Stimulated activated CD8-positive, alpha-beta memory T cell treated with anti-CD3 and anti-CD28 coated beads, Interleukin-15, amount 100 ng/mL, for 48 hours (primary cell): ENCODE measurements around the gene RIGI.
"Not testable (repeated sequence)": the region's sequence is repeated elsewhere in the genome, so short reads cannot be mapped to it uniquely, and the experiment has no call there.

ENCODE experiments used
- DNase-seq, 2 donors: peaks; one replicate each; pipeline ENCODE4 v3.0.0-alpha.2; 2020; ENCODE audit warnings: low read depth in 2 of 2

The RIGI gene

DNA sequence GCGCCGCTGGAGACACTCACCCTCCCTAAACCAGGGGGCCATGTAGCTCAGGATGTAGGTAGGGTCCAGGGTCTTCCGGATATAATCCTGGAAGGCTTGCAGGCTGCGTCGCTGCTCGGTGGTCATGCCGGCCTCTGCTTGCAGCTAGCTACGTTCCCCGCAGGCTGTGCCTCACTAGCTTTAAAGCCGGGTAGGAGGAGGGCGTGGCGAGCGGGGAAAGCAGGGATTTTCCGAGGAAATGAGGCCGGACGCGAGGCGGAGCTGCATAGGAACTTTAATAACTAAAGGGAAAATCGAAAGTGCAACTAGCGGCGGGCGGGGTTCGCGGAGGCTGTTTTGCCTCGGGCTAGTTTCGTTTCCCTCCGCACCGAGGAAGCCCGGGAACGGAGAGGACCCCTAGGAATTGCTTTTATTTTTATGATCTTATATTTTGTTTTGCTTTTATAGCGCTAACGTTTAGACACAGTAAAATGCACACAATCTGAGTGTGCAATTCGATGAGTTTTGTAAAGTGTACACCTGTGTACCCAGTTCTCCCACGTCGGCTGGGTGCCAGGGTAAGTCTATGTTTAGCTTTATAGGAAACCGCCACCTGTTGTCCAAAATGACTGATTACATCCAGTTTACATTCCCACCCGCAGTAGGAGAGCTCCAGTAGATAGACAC is at the start of gene RIGI:
Gene RIGI, minus strand, starts transcription at position 156 of the 666 bp plus-strand sequence. Its CDS starts 30 bp downstream, at position 126.
- peak; percentile 52 to 63 for DNase-seq

DNA sequence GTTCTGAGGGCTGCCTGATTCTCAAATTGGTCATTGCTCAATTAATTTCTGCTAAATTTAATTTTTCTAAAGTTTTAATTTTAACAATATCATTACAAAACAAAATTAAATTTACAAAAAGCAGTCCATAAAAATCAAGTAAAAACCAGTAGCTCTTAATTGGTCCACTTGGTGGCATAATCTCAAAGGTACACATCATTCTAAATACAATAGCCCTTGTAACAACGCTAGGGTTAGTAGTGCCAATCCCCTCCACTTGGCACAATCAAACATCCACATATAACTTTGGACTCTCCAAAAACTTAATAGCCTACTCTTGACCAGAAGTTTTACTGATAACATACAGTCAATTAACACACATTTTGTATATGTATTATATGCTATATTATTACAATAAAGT is 48.9 kb upstream of the RIGI start:
- DNase-seq: no peak

DNA sequence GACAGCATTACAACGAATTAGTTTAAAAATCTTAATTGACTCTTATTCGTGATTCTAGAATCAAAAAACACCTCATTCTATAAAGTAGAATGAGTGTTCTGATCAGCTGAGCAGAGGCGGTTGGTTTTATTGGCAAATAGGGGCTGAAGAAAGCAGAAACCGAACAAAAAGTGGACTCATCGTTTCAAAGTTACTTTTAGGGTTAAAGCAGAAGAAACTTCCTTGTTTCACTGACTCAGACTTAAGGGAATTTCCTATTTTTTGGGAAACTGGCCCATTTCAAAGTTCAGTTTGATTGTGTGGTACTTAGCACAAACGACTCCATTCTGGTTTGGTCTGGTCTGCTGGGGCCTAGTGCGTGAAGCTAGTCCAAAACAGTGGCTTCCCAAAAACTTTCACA is 47.8 kb upstream of the RIGI start:
- no peak for DNase-seq

DNA sequence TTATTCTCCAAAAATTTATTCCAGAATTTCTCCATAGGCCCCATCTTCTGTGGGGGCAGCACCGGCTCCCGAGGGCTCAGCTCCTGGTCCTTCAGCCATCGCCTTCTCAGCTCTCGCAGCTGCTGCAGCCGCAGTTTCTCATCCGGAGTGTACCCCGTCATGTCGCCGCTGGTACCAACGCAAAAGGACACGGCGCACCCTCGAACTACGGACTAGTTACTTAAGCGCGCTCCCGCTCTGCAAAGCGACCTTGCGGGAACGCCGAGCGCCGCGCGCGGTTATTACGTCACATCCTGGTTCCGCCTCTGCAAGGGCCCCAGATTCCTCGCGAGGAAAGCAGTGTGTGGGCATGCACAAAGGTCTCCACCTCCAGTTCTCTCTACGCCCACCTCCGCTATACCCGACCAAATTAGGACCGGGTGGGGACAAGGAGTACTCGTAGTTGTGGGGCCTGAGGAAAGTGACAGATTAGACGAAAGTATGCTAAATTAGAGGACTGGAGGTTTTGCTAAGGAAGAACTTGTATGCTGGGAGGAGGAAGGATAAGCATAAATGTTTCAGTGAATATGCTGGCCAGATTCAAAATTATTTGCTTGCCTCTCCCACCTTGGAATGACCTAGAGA is 47.0 kb upstream of the RIGI start, which contains the start of gene NDUFB6:
Gene NDUFB6, minus strand, starts transcription at position 260 of the 624 bp plus-strand sequence. Its CDS starts 99 bp downstream, at position 161.
- DNase-seq: peak; percentile 92

DNA sequence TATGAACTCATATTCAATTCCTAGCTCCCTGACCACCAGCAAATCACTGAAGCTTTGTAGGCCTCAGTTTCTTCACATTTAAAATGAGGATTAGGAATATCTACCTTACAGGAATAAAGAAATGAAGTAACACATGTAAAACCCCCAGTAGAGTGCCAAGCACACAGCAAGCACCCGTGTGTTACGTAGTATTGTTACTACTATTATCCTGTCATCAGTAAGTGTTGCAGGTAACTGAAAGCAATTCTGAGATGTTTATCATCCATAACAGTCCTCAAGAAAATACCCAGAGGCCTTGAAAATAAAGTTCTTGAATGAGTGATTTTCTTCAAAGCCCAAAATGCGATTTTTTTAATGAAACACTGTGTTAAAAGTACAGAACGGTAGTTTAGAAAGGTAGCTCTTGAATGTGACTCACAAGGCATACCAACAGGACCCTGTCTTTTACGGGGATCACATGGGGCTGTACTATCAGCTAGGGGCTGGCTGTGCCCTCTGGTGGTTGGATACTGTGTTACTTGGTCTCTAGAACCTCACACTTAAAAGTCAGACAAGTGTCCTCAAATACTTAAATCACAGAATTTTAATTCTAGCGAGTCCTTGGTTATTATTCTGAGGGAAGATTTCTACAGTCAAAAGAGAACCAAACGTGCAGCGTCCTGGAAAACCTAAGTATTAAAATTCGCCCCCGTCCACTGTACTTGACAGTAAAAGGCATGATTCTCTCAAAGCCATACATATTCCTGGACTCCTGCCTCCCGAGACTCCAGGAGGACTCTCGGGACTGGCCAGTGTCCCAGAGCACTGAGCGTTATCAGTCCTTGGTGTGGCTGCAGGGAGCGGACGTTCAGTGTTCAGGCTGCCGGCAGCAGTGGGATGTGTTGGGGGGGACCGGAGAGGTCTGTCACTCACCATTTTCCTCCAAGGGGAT is 46.2 kb upstream of the RIGI start:
- DNase-seq: peak; percentile 47 to 63

DNA sequence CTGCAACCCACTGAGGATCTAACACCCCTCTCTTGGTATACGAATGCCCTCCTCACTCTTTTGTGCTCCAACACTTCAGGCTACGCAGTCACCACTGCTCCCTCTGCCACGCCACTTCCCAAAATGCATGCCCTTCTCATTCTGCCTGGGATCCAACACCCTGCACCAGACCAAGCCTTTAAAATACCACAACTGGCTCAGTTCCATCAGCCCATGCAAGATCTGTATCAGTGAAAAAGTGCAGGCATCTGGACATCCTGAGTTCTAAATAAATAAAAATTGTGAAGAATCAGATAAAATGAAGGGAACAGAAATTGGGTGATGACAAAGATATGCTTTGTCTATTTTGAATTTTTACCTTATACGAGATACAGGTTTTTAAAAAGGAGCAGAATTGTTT is 44.3 kb upstream of the RIGI start:
- no peak for DNase-seq

DNA sequence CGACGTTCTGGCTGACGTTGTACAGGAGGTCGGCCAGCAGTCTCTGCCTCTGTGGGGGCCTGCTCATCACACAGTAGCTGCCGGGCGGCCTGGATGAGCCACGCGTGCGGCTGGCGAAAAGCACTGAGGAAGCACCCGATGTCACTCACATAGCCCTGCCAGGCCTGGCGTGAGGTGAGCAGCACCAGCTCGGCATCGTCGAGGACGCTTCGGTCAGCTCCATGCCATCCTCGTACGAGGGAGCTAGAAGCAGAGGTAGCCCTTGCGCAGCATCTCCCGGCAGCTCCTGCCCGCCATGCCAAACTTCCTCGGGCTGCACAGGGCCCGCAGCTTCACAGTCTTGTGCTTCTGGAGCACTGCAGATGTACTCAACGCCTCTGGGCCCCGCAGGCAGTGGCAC is 40.8 kb upstream of the RIGI start:
- DNase-seq: no peak

DNA sequence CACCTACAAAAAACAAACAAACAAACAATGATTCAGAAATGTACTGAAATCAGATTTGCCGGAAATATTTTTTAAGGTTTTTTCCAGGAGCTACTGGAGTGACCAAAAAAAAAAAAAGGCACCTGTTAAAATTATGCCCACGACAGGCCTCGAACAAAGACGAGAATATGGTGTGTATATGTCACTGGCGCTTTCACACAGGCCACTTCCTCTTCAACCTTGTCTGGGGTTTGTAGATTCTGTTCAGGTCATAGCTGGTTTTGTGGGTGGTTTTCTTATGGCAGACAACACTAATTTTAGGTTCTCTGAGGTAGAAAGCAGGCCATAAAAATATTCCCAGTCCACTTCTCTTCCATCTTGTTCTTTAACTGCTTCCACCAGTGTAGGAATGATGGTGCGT is 40.0 kb upstream of the RIGI start:
- DNase-seq: no peak

DNA sequence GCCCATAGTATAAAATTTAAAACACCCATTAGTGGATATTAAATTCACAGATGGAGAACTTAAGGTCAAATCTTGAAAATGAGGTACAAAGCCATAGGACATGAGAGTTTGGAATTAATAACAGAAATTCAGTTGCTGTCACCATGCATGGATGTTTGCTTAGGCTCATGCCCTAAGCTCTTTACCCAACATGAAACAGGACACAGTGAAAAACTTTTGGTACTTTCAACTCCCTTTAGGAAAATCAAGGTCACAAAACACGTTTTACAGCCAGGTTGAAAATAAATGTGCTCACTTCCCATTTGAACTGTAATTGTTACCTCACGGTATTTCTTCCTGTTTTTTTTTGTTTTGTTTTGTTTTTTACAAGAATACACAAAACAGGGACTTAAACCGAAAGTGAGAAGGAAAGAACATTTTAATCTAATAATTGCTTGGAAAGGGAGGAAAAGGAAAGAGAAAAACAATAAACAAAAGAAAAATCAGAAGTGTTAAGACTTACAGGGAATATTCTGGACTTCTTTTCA is 32.5 kb upstream of the RIGI start:
- no peak for DNase-seq

DNA sequence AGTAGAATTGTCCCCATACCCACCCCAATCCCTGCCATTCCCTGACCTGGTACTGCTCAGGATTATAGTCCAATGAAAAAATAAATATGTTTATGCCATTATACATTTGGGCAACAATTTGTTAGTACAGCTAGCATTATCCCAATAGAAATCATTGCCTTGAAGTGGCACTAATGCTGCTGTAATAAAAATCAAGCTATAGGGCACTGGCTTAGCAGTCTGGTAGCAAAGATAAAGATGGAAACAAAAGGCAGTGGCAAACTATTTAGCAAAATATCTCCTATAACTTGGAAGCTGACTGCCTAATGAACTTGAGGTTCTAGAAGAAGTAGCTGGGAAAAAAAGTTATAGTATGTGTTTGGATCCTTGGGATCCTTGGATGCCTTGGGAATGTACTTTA is 28.6 kb upstream of the RIGI start:
- no peak for DNase-seq

DNA sequence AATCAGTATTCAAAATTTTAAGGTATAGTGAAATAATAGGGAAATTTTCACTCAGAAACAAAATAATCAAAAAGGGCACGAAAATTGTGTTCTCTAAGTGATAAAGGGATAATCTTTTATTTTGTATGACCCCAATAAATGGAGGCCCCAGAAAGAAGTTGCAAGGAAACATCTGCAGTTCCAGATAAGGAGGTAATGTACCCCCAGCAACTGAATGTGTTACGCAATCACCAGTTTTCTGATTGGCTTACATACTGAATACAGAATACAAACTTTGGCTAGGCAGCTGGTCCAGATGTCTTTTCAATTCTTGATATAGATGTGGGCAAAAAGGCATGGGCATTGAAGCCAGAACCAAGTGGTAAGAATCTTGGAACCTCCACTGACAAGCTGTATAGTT is 28.1 kb upstream of the RIGI start:
- no peak for DNase-seq

DNA sequence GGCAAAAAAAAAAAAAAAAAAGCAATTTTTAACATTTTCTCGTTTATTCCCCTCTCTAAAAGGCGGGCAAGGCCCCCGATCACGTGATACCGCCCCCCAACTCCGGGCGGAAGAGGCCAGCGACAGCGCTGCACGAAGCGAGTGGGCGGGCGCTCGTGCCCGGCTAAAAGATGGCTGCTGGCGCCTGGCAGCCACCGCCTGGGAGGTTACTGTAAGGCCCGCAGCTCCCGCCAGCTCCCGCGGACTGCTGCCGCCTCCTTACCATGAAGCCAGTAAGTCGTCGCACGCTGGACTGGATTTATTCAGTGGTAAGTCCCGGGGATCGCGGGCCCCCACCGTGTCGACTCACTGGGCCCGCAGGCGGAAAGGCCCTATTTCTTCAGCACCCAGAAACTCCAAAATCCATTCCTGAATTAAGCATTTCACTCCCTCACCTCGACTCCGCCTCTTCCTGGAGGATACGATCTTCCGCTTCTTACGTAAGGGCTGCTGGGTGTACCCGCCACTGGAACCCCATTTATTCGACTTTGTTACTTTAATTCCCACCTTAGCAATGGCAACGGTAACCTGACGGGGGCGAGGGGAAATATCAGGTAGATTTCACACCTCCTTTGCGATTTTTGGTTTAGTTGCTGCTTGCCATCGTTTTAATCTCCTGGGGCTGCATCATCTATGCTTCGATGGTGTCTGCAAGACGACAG is 26.3 kb upstream of the RIGI start, which contains the start of the genes SMIM27 and TOPORS:
Gene SMIM27, plus strand, starts transcription at position 156 of the 701 bp plus-strand sequence. Its CDS starts 108 bp downstream, at position 264.
Gene TOPORS, minus strand, starts transcription at position 415 of the 701 bp plus-strand sequence. Its CDS starts 150 bp downstream, at position 265.
- DNase-seq: peak; percentile 85 to 87

DNA sequence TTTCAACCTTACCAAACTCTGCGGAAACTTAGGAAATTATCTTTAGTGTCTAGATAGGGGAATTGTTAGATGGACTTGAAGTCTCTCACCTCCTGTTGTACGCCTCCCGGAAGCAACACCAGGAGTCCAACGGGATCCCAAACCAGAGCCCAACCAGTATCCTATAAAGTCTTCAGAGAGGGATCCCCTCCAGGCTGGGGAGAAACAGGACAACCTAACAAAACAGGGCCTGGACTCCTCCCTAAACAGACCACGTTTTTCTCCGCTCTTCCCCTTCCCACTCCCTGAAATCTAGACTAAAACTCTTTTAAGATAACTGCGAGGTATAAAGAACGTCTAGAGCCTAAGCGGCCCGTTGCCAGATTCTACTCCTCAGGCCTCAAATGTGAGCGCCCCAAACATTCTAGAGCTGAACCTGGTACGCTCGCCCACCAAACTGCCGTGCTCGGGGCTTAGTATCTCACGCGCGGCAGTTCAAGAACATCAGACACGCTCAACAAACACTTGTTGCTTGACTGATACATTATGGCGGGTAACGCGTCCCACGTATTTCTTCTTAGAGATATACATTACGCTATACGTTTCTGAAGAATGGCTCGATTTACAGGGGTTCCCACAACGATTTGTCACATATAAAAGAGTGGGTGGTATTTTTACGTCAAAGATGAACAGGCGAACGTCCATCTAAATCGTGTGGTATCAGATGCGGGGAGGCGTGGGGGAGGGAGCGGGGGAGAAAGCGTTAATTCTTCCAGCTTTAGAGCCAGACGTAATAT is 25.5 kb upstream of the RIGI start:
- peak in 1 of 2 donors; percentile 25 for DNase-seq

DNA sequence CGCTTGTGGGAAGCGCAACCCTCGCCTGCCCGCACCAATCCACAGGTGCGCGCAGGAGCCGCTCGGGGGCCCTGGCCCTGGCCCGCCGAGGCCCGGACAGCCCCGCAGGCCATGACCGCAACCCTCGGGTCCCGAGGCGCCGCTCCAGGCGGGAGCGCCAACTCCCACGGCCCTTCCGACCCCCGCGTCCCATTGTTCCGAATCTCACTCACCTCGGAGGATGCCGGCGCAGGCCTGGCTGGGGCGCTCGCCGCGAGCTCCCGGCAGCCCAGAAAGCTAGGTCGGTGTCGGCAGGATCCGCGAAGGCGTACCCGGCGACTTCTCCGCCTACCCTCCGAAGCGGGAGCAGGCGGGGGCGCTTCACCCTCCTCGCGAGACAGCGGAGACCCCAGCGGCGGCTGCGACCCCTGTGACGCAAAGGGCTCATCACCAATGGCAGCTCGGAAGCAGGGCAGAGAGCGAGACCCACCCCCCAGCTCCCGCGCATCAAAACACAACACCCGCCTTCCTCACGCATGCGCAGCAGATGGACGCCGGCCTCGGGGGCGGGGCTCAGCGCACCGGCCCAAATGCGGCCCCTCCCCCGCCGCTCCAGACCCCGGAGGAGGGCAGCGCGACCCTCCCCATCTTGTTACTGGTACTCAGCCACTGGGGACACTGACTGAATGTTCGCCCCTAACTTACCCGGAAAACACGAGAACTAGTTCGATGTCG is 24.7 kb upstream of the RIGI start:
- peak; percentile 85 to 87 for DNase-seq

DNA sequence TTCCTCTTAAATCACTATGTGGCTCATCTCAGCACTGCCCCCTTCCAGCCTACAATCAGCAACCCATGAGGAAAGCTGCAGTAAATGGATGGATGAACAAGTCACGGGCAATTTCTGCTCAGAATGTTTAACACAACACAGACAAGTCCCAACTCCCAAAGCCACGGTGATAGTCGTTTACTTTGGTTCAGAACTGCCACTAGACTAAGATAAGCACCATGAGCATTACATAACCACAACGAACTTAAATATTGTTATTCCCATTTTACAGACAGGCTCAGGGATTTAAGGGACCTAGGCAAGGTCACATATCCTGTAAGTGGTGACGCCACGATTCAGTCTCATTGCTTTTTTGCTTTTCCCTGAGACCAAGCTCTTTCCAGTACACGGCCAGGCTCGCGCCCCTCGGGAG is 24.2 kb upstream of the RIGI start:
- DNase-seq: no peak

DNA sequence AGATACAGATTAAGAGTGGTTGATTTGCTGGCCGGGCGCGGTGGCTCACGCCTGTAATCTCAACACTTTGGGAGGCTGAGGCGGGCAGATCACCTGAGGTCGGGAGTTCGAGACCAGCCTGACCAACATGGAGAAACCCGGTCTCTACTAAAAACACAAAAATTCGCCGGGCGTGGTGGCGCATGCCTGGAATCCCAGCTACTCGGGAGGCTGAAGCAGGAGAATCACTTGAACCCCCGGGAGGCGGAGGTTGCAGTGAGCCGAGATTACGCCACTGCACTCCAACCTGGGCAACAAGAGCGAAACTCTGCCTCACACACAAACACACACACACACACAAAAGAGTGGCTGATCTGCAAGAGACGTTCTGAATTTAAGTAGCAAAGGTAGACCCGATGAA is 22.2 kb upstream of the RIGI start:
- not testable (repeated sequence) for DNase-seq

DNA sequence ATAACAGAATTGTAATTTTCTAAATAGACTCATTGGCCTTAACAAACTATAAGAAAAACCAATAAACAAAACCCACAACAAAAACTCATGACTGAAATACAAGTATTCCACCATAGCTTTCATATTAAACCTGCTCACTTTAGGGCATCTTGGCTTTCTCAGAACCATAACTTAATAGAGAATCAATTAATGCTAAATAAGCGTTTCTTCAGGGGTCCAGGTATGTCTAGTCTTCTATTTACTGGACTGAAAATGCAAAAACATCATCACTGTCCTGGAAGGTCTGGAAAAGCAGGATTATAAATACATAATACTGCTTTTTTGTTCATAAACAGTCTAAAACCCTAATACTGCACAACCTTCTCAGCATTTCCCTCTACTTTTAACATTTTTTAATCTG is 19.9 kb upstream of the RIGI start:
- DNase-seq: no peak

DNA sequence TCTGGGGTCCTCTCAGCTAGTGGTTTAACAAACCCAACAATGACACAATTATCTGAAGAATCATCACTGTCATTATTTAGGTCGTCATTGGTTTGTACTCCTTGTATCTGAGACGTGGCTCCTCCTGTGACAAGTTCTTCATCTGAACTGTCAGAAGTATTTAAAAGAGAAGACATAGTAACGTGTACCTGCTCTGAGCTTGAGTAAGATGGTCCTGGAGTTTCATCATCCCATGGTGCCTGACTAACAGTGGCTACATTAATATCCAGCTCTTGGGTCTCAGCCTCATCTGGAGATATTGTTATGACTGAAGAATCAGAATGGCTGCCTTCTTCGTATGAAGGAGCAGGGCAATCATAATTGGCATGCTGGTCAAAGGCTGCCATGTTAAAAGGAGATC is 17.1 kb upstream of the RIGI start:
- DNase-seq: no peak

DNA sequence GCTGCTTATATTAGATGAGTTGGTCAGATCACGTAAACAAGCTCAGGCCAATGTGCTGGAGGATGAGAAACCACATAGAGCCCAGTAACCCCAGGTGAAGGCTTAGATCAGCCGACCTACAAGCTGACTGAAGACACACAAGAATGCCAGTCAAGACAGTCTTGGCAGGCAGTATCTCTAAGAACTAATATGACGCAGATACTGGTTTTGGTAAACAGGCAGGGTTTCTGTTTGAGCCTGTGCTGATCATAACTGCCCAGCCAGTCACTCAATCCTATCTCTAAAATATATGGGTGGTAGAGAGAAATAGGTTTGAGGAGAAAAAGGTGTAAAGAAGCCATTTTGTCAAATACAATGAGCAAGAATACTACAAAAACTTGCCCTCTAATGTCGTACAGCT is 7.8 kb upstream of the RIGI start:
- no peak for DNase-seq

DNA sequence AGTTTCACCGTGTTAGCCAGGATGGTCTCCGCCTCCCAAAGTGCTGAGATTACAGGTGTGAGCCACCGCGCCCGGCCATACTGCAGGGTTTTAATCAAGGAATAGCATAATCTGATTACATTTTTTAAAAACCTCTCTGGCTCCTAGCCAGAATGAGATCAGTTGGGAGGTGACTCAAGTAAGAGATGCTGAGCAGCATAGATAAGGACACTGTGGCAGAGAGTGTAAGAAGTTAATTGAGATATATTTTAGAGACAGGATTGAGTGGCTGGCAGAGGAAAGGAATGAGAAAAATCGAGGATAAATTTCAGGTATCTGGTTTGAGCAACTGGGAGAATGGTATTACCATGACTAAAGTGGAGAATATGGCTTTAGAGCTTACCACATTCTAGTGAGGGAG is 7.3 kb upstream of the RIGI start:
- DNase-seq: no peak
